CD4-positive, alpha-beta T cell treated with Interleukin-1 beta for 1 hour (primary cell): Measurements from ENCODE around the gene ADCK2.
"Not testable (repeated sequence)": the region's sequence is repeated elsewhere in the genome, so short reads cannot be mapped to it uniquely, and the experiment has no call there.

Experiments
- DNase-seq, 2 donors: peaks; one replicate each; pipeline ENCODE4 v3.0.0-alpha.2; 2020 to 2022

Gene ADCK2

GRCh38 chr7:140646931-140647647 is 25.7 kb upstream of the ADCK2 start:
- peak; percentile 41 to 42 for DNase-seq

GRCh38 chr7:140649556-140650205 is 23.1 kb upstream of the ADCK2 start:
- DNase-seq = no peak

- DNase-seq = no peak
Observed at GRCh38 chr7:140650367-140650766, 22.4 kb upstream of the ADCK2 start.

GRCh38 chr7:140653319-140654108 is 19.2 kb upstream of the ADCK2 start:
- peak; percentile 18 to 60 for DNase-seq

GRCh38 chr7:140654109-140654387 is 18.7 kb upstream of the ADCK2 start:
- DNase-seq = no peak

- DNase-seq = no peak
Observed at GRCh38 chr7:140654661-140655060, 18.1 kb upstream of the ADCK2 start.

- DNase-seq = no peak
Observed at GRCh38 chr7:140655511-140656408, 17.0 kb upstream of the ADCK2 start.

GRCh38 chr7:140656548-140657515 is 15.9 kb upstream of the ADCK2 start:
- peak; percentile 33 to 54 for DNase-seq

GRCh38 chr7:140657891-140658290 is 14.9 kb upstream of the ADCK2 start:
- DNase-seq = no peak

GRCh38 chr7:140659856-140660255 is 12.9 kb upstream of the ADCK2 start:
- DNase-seq = no peak

GRCh38 chr7:140661124-140661523 is 11.6 kb upstream of the ADCK2 start:
- no peak for DNase-seq

GRCh38 chr7:140662938-140663337 is 9.8 kb upstream of the ADCK2 start:
- not testable (repeated sequence) for DNase-seq

- no peak for DNase-seq
Observed at GRCh38 chr7:140667476-140667875, 5.3 kb upstream of the ADCK2 start.

- no peak for DNase-seq
Observed at GRCh38 chr7:140668641-140669040, 4.1 kb upstream of the ADCK2 start.

GRCh38 chr7:140669352-140669751 is 3.4 kb upstream of the ADCK2 start:
- DNase-seq = no peak

- not testable (repeated sequence) for DNase-seq
Observed at GRCh38 chr7:140669862-140670261, 2.9 kb upstream of the ADCK2 start.

- no peak for DNase-seq
Observed at GRCh38 chr7:140670343-140670935, 2.3 kb upstream of the ADCK2 start.

- no peak for DNase-seq
Observed at GRCh38 chr7:140671966-140672365, 779 bp upstream of the ADCK2 start.

- peak; percentile 51 to 54 for DNase-seq
Observed at GRCh38 chr7:140673063-140673773, 473 bp downstream of the ADCK2 start.

- no peak for DNase-seq
Observed at GRCh38 chr7:140673774-140674155, 1.0 kb downstream of the ADCK2 start.

GRCh38 chr7:140674356-140674800 is 1.6 kb downstream of the ADCK2 start:
- peak in 1 of 2 donors; percentile 27 for DNase-seq
